ENCODE data around the gene GAPT.

- no peak for TF ChIP-seq BACH2 (CRISPR knock-in tag; IDR thresholded peaks at IDR 0.05; ENCODE audit: borderline replicate concordance)
- TF ChIP-seq ESRRG (CRISPR knock-in tag; IDR thresholded peaks at IDR 0.05) = no peak
- peak; percentile 22; the same call in 1 of the 2 replicates for TF ChIP-seq ZNF8 (CRISPR knock-in tag; IDR thresholded peaks at IDR 0.05)
- no peak for TF ChIP-seq SNAI2 (CRISPR knock-in tag; IDR thresholded peaks at IDR 0.05)
- TF ChIP-seq CREB5 (CRISPR knock-in tag; IDR thresholded peaks at IDR 0.05; ENCODE audit: low read depth) = no peak; the same call in 1 of the 2 replicates
- TF ChIP-seq PPARA (CRISPR knock-in tag; IDR thresholded peaks at IDR 0.05; ENCODE audit: borderline replicate concordance) = no peak
Observed at GRCh38 chr5:58460002-58460731, 31.1 kb upstream of the GAPT start, which contains the start of gene PLK2.
